Activated naive CD8-positive, alpha-beta T cell treated with anti-CD3 and anti-CD28 coated beads, Interleukin-2, amount 10 ng/mL, durations not matched to agents 7 days and 5 days (primary cell): ENCODE results near the gene MIAT. TPM values are rescaled to one million over a fixed set of nuclear protein-coding genes. Genes with fewer than 3 reads are reported as not detected.

Experiments used
- ATAC-seq: fragments of 150-1000 bp; cut with Tn5 transposase; one replicate; pipeline ENCODE4 v1.10.0; 2021; ENCODE audit warnings: low read depth, moderate library complexity
- POLR2A ChIA-PET: fragments of 350-600 bp; sonication (Branson Sonifier 250); formaldehyde crosslinking; loops from one replicate; lab custom pipeline; 2021; ENCODE audit warnings: antibody characterized with exemption; lab: Charles Lee
- DNase-seq: peaks from one replicate; pipeline ENCODE4 v3.0.0; 2021
- H3K27ac Mint-ChIP-seq: one replicate; pipeline ENCODE4 v1.8.0; 2022; ENCODE audit warnings: mild to moderate bottlenecking, mixed read lengths
- H3K27me3 Mint-ChIP-seq: one replicate; pipeline ENCODE4 v1.8.0; 2022; ENCODE audit warnings: mild to moderate bottlenecking, moderate library complexity, mixed read lengths
- H3K36me3 Mint-ChIP-seq: one replicate; pipeline ENCODE4 v1.8.0; 2021; ENCODE audit warnings: mild to moderate bottlenecking, mixed read lengths
- H3K4me1 Mint-ChIP-seq: one replicate; pipeline ENCODE4 v1.8.0; 2021; ENCODE audit warnings: mixed read lengths
- H3K4me3 Mint-ChIP-seq: one replicate; pipeline ENCODE4 v1.8.0; 2022; ENCODE audit warnings: mild to moderate bottlenecking, moderate library complexity, mixed read lengths
- H3K9me3 Mint-ChIP-seq: one replicate; pipeline ENCODE4 v1.8.0; 2021; ENCODE audit warnings: mixed read lengths
- total RNA-seq, 2 experiments: library from RNA; stranded (reverse); gene quantifications; one replicate each; pipeline ENCODE4 v1.2.3, GENCODE V29; 2021

The MIAT gene
- total RNA-seq, 2 experiments from 2014 or later: 190 to 229 TPM

DNA sequence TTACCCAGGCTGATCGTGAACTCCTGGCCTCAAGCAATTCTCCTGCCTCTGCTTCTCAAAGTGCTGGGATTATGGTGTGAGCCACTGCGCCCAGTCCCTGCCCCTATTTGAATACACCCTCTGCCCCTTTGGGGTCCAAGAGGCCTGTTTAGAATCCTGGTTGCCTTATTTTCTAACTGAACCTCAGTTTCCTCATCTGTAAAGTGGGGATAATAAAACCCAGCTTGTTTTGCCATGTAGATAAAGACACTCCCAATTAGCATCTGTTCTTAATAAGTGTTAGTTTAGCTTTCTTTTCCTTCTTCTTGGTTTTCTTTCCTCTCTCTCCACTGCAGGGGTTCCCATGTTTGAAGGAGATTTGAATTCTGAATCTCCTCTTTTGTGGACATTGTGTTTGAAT is 4.8 kb downstream of the MIAT start:
- POLR2A ChIA-PET: interaction anchor here (0.7 kb wide), 1 partner anchor 21 kb away, joined by 3 read pairs; no protein-coding TSS in a partner anchor

DNA sequence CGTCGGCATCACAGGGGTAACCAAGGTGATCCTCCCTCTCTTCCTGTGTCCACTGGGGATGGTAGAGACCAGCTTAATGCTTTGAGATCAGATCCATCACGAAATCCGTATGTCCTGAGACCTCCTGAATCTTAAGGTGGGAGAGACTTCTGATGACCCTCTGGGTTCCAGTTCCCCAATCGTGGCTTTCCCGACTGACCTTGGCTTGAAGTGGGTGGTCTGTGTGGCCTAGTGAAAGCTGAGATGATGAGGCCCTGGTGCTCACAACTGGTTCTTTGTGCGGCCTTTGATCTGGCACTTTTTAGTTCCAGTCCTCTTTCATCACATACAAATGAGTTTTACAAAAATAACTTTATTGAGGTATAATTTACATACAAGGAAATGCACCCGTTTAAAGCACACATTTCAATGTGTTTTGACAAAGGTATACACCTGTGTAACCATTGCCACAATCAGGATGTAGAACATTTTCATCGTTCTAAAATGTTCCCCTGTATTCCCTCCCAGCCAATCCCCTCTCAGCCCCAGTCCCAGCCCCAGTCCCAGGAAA is 6.1 kb downstream of the MIAT start:
- Mint-ChIP-seq H3K27me3 (no peaks in the 10 kb centered on the region), H3K4me3 (no peak overlapping the region), H3K4me1 (peaks cover 32% of the 10 kb centered on the region), H3K36me3 (peaks cover 8% of the 10 kb centered on the region), H3K9me3 (no peaks in the 10 kb centered on the region), H3K27ac (no peak overlapping the region)
- POLR2A ChIA-PET: interaction anchor here (0.6 to 1.2 kb wide), 2 partner anchors 11 to 70 kb away, joined by 3 read pairs; no protein-coding TSS in a partner anchor
- no peak for ATAC-seq
- DNase-seq: no peak

More for the DNA sequence above, 4.8 kb downstream of the MIAT start:
- peaks cover 2% of the 10 kb centered on the region for H3K27me3 Mint-ChIP-seq
- H3K4me3 Mint-ChIP-seq: no peak overlapping the region
- H3K36me3 Mint-ChIP-seq: peaks cover 6% of the 10 kb centered on the region
- no peak for ATAC-seq
- H3K27ac Mint-ChIP-seq: no peak overlapping the region
- no peaks in the 10 kb centered on the region for H3K9me3 Mint-ChIP-seq
- H3K4me1 Mint-ChIP-seq: peaks cover 38% of the 10 kb centered on the region
- DNase-seq: no peak

DNA sequence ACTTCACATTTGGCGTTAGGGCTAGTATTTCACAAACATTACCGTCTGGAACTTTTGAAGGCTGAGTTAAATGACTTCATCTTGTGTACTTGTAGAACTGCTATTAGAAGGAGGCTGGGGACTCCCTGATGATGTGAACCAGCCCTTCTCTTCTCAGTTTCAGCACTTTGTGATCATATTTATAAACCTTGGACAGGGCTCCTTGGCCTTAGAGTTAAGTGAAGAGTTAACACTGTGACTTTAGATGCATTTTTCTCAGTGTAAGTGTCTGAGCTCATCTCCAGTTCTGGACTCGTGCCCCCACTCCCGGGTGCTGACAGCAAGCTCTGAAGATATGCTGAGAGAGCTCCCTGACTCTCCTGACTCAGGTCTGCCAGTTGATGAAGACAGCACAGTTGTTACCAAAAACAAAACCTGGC is 8.4 kb downstream of the MIAT start:
- Mint-ChIP-seq H3K9me3 (no peaks in the 10 kb centered on the region), H3K4me1 (peaks cover 39% of the 10 kb centered on the region), H3K4me3 (no peak overlapping the region), H3K27ac (peak overlapping the region; percentile 89), H3K27me3 (no peaks in the 10 kb centered on the region), H3K36me3 (peaks cover 8% of the 10 kb centered on the region)
- POLR2A ChIA-PET: interaction anchor here (0.9 to 1.3 kb wide), 7 partner anchors 9 to 237 kb away, joined by 3 to 5 read pairs (median 3); partner anchors contain the start of genes HPS4, MIAT and SRRD
- DNase-seq: no peak
- ATAC-seq: no peak

DNA sequence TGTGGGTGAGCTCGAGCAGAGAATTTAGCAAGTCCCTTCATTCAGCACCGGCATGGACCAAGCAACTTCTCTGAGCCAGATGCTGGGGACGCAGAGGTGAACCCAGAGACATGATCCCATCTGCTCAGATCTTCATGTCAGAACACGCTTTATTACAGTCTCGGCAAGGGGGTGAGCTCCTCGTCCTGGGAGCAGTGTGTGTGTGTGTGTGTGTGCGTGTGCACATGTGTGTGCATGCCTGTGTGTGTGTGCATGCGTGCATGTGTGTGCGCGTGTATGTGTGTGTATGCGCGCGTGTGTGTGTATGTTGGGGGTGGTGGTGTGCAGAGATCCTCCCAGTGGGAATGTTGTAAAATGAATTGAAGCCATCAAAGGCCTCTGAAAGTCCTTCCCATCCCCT is 9.8 kb downstream of the MIAT start:
- Mint-ChIP-seq H3K9me3 (no peaks in the 10 kb centered on the region), H3K27ac (peak overlapping the region; percentile 23), H3K4me3 (no peak overlapping the region), H3K27me3 (no peaks in the 10 kb centered on the region), H3K4me1 (peaks cover 52% of the 10 kb centered on the region), H3K36me3 (peaks cover 8% of the 10 kb centered on the region)
- no peak for DNase-seq
- ATAC-seq: no peak
- POLR2A ChIA-PET: interaction anchor here (0.5 to 0.6 kb wide), 2 partner anchors 18 to 76 kb away, joined by 3 read pairs; no protein-coding TSS in a partner anchor

DNA sequence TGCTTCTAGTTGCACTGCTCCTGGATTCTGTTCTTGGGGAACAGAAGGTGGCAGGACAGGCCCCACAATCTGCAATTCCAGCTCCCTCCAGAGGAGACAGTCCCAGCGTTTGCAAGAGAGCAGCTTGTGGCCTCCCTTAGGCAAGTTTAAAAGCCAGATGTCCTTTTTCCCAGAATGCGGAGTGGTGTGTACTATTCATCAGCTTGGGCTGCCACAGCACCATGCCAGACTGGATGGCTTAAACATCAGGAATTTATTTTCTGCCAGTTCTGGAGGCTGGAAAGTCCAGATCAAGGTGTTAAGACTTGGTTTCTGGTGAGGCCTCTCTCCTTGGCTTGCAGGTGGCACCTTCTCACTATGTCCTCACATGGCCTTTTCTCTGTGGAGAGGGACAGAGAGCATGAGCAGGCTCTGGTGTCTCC is 11.7 kb downstream of the MIAT start:
- no peak overlapping the region for H3K4me3 Mint-ChIP-seq
- H3K4me1 Mint-ChIP-seq: peaks cover 51% of the 10 kb centered on the region
- POLR2A ChIA-PET: interaction anchor here (0.9 to 1.0 kb wide), 2 partner anchors 156 to 186 kb away, joined by 3 read pairs; partner anchors contain the start of gene TFIP11
- peak overlapping the region; percentile 54 for H3K27ac Mint-ChIP-seq
- peaks cover 6% of the 10 kb centered on the region for H3K36me3 Mint-ChIP-seq
- ATAC-seq (no peak), DNase-seq (no peak)
- H3K27me3 Mint-ChIP-seq: no peaks in the 10 kb centered on the region
- no peaks in the 10 kb centered on the region for H3K9me3 Mint-ChIP-seq

DNA sequence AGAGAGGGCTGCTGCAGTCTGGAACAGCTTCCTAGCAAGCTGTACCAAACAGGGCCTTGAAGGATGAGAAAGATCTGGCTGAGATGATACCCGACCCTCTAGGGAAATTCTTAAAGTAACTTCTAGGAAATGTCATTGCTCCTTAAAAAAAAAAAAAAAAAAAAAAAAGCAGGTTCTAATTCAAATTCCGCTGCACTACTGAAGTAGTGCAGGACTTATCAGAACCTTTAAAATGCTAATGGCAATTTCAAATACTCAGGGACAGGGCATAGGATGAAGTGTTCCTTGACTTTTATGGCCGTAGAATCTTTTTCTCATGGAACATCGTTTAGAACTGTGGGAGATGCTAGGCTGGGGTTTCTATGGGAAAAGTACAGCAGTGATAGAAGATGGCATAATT is 13.1 kb downstream of the MIAT start:
- Mint-ChIP-seq H3K27me3 (no peaks in the 10 kb centered on the region), H3K4me3 (peak overlapping the region; percentile 96), H3K9me3 (no peaks in the 10 kb centered on the region), H3K36me3 (peaks cover 12% of the 10 kb centered on the region), H3K27ac (peak overlapping the region; percentile 98), H3K4me1 (peaks cover 52% of the 10 kb centered on the region)
- POLR2A ChIA-PET: interaction anchor here (0.7 to 4.7 kb wide), 5 partner anchors 13 to 240 kb away, joined by 3 to 25 read pairs (median 4); partner anchors contain the start of gene MIAT
- DNase-seq (no peak), ATAC-seq (no peak)

DNA sequence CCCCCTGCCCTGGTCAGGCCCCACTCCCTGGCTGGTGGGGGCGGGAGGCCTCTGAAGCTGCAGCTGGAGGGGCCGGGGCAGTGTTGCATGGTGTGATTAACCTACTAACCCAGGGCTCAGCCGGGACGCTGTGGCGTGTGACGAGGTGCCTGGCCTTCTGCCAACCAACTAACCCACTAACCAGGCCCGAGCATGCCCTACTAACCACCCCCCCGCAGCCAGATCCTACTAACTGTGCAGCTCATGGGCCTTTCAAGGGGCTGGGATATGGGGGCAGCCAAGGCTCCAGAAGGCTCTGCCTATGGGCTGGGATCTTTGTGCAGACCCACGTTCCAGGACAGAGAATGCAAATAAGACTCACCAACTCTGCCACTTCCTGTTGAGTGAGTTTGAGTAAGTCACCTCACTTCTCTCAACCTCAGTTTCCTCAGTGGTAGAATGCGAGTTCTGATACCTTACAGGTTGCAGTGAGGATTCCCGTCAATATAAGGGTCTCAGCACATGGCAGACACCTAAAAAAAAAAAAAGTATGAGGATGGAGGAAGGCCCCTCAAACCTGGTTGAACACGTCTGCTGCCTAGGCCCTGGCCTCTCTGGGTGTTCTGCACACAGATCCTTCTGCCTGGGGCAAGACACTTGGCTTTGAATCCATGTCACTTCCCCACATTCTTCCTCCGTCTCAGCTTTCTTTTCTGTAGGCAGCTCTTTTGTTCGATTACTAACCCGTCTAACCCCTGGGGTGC is 14.1 kb downstream of the MIAT start:
- H3K36me3 Mint-ChIP-seq: peaks cover 21% of the 10 kb centered on the region
- DNase-seq (peak; percentile 77), ATAC-seq (peak; percentile 48)
- no peaks in the 10 kb centered on the region for H3K9me3 Mint-ChIP-seq
- POLR2A ChIA-PET: interaction anchor here (0.5 to 4.7 kb wide), 12 partner anchors 15 to 911 kb away, joined by 3 to 25 read pairs (median 4); partner anchors contain the start of genes HPS4, MIAT, SRRD and TFIP11
- H3K27ac Mint-ChIP-seq: peak overlapping the region; percentile 98
- H3K4me1 Mint-ChIP-seq: peaks cover 57% of the 10 kb centered on the region
- H3K27me3 Mint-ChIP-seq: no peaks in the 10 kb centered on the region
- H3K4me3 Mint-ChIP-seq: peak overlapping the region; percentile 96

DNA sequence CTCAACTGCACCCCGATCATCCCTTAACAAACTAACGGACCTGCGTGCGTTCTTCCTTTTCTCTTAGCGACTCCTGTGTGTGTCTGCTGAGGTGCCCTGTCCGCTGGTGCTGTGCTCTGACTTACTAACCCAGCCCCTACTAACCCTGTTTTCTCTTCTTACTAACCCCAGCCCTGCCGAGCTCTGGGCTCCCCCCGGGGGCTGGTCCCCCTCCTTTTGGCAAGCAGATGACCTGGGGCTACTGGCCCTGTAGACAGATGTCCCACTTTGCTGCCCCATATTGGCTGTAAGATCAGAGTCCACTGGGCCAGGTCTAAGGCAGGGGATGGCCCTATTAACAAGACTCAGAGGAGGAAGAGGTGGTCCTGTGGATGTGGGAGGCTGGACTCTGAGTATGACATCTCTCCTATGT is 14.7 kb downstream of the MIAT start:
- ATAC-seq (peak; percentile 17), DNase-seq (no peak)
- H3K4me3 Mint-ChIP-seq: peak overlapping the region; percentile 96
- POLR2A ChIA-PET: interaction anchor here (0.7 to 4.7 kb wide), 11 partner anchors 13 to 911 kb away, joined by 3 to 25 read pairs (median 5); partner anchors contain the start of genes HPS4, MIAT, SRRD and TFIP11
- peak overlapping the region; percentile 98 for H3K27ac Mint-ChIP-seq
- H3K27me3 Mint-ChIP-seq: no peaks in the 10 kb centered on the region
- H3K4me1 Mint-ChIP-seq: peaks cover 58% of the 10 kb centered on the region
- no peaks in the 10 kb centered on the region for H3K9me3 Mint-ChIP-seq
- peaks cover 21% of the 10 kb centered on the region for H3K36me3 Mint-ChIP-seq

DNA sequence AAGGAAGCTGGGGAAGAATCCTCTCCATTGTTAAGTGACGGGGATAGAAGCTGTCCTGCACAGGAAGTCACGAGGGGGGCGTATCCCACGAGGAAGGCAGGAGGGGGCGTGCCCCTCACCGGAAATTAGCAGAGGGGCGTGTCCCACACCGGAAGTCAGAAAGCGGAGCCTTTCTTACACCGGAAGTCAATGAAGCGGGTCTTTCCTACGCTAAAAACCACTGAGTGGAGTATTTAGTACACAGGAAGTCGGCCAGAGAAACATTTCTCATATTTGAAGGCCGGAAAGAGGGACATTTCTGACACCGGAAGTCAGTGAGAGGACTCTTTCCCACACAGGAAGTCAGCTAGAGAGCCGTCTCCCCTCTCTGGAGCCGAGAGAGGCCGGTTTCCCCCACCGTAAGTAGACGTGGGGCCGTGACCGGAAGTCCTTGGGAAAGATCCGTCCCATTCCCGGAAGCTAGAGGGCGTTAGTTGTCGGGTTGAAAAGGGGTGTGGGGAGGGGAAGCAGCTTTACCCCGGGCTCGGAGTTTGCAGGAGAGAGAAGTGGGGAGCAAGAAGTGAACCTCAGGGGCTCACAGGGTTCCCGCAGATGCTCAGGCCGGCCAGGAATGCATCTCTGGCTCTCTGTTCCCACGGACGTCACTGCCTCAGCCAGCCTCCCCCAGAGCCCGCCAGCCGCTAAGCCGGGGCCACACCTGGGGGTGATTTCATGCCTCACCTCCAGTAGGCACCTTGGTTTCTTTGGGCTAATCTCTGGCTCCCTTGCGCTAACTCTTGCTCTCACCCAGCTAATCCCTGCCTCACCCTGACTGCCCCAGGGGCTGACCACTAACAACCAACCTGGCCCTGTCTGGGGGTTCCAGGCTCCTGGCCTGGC is 15.4 kb downstream of the MIAT start:
- H3K4me1 Mint-ChIP-seq: peaks cover 59% of the 10 kb centered on the region
- H3K9me3 Mint-ChIP-seq: no peaks in the 10 kb centered on the region
- peak overlapping the region; percentile 96 for H3K4me3 Mint-ChIP-seq
- peaks cover 19% of the 10 kb centered on the region for H3K36me3 Mint-ChIP-seq
- ATAC-seq (peak; percentile 71), DNase-seq (peak; percentile 90)
- POLR2A ChIA-PET: interaction anchor here (0.8 to 4.7 kb wide), 16 partner anchors 14 to 1246 kb away, joined by 3 to 25 read pairs (median 5); partner anchors contain the start of genes HPS4, PITPNB, SRRD and TFIP11
- H3K27me3 Mint-ChIP-seq: no peaks in the 10 kb centered on the region
- H3K27ac Mint-ChIP-seq: peak overlapping the region; percentile 98

DNA sequence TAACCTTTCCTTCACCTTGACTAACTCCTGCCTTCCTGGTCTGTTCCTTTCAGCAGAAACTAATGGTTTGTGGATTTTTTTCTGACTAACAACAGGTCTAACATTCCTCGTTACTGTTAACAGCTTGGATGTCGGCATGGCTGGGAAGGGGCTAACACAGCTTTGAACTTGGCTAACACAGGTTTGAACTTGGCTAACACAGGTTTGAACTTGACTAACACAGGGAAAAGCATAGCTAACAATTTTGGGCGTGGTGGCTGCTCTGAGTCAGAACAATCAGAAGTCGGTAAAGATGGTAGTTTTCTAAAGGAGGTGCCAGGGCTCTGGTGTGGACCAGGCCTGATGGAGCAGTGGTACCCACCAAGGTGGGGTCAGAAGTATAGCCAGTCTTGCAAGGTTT is 16.1 kb downstream of the MIAT start:
- Mint-ChIP-seq H3K36me3 (peaks cover 19% of the 10 kb centered on the region), H3K27ac (peak overlapping the region; percentile 98), H3K9me3 (no peaks in the 10 kb centered on the region), H3K4me1 (peaks cover 64% of the 10 kb centered on the region), H3K4me3 (peak overlapping the region; percentile 96), H3K27me3 (no peaks in the 10 kb centered on the region)
- ATAC-seq: no peak
- no peak for DNase-seq
- POLR2A ChIA-PET: interaction anchor here (0.6 to 4.7 kb wide), 15 partner anchors 10 to 1245 kb away, joined by 3 to 25 read pairs (median 5); partner anchors contain the start of genes HPS4, PITPNB, SRRD and TFIP11

DNA sequence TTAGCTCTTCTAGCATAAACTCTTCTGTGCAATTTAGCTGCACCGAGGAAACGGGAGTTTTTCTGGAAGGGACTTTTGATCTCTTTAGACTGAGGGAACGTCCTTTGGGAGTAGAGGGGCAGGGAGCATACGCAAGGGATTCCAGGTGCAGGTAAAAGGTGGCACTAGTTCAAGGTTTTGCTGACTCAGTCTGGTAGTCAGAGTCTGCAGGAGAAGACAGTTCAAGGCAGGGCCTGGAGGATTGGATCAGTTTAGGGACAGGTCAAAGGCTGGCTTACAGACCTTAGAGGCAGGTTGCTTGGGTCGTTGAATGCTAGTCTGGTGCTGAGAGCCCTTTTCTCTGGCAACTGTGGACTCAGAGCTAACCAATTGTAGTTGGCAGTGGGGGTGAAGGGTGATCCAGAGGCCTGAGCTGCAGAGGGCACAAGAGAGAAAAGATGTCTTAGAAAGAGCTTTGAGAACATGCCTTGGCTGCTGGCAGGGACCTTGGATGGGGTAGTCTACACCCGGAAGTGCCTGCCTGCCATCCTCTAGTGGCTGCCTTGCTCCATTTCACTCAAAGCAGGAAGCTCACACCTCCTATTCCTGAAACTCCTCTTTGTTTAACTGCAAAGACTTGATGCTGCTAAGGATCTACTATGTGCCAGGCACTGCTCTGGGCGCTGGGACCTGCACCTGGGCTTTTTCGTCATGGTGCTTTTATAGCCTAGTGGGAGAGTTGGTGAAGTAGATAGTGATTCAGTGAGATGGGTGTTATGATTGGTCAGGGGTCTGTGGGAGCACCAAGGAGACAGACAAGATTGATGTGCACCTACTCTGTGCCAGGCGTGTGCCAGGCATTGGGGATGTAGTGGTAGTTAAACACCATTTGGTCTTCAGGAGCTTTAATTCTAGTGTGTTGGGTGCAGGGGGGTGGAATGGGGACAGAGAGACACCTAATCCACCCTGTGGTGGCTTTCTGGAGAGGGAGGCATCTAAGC is 17.1 kb downstream of the MIAT start:
- H3K4me1 Mint-ChIP-seq: peaks cover 66% of the 10 kb centered on the region
- H3K9me3 Mint-ChIP-seq: no peaks in the 10 kb centered on the region
- DNase-seq (peak; percentile 51), ATAC-seq (no peak)
- peak overlapping the region; percentile 98 for H3K27ac Mint-ChIP-seq
- POLR2A ChIA-PET: interaction anchor here (0.6 to 4.7 kb wide), 12 partner anchors 11 to 1244 kb away, joined by 3 to 25 read pairs (median 6); partner anchors contain the start of genes HPS4, PITPNB, SRRD and TFIP11
- no peaks in the 10 kb centered on the region for H3K27me3 Mint-ChIP-seq
- peak overlapping the region; percentile 96 for H3K4me3 Mint-ChIP-seq
- H3K36me3 Mint-ChIP-seq: peaks cover 19% of the 10 kb centered on the region
